T-cell (primary cell): ENCODE data around the gene SLC45A2. TPM values are rescaled to one million over a fixed set of nuclear protein-coding genes. Genes with fewer than 3 reads are reported as not detected.
"Not testable (repeated sequence)": the region's sequence is repeated elsewhere in the genome, so short reads cannot be mapped to it uniquely, and the experiment has no call there.

Experiments
- ATAC-seq, 4 experiments: fragments of 200-7000 bp in 3 of 4; fragments of 150-1000 bp in 1 of 4; cut with Tn5 transposase; replicated peaks in 1 of 4; 1 replicate in 3 of 4; 2 replicates in 1 of 4; pipeline ENCODE4 v1.10.0; 2021; ENCODE audit warnings: moderate library complexity in 3 of 4, mild to moderate bottlenecking in 2 of 4, moderate number of reproducible peaks in 1 of 4
- CTCF ChIA-PET, 2 donors: fragments of 300-600 bp; sonication (Branson Sonifier 250); formaldehyde crosslinking; loops; one replicate each; lab custom pipeline; 2022; ENCODE audit warnings: antibody characterized with exemption in 2 of 2; lab: Charles Lee
- POLR2A ChIA-PET, 2 donors: fragments of 300-600 bp; sonication (Branson Sonifier 250); formaldehyde crosslinking; loops; one replicate each; lab custom pipeline; 2022; ENCODE audit warnings: antibody characterized with exemption in 2 of 2; lab: Charles Lee
- DNase-seq, 35 experiments: peaks; one replicate each; pipeline versions ENCODE4 v3.0.0 to v3.0.0-alpha.2; 2013 to 2023
- H3K27ac ChIP-seq: one replicate; pipeline ENCODE4 v1.5.1; 2013; ENCODE audit warnings: low read length
- H3K27me3 ChIP-seq, 2 experiments: replicated peaks in 1 of 2; 1 replicate in 1 of 2; 2 replicates in 1 of 2; pipeline versions ENCODE4 v1.6.1 to v1.7.0; 2013; ENCODE audit warnings: low read length in 1 of 2, mixed read lengths in 1 of 2; ENCODE audit not compliant: control insufficient read depth in 2 of 2, insufficient read depth in 2 of 2; ENCODE audit errors: extremely low read depth in 1 of 2
- H3K36me3 ChIP-seq, 2 donors: 1 replicate in 1 of 2; 2 replicates in 1 of 2; pipeline versions ENCODE4 v1.6.1 to v1.7.0; 2013; ENCODE audit warnings: low read length in 1 of 2; ENCODE audit not compliant: control insufficient read depth in 2 of 2, insufficient read depth in 1 of 2; ENCODE audit errors: extremely low read depth in 1 of 2
- H3K4me1 ChIP-seq, 2 experiments: 1 replicate in 1 of 2; 2 replicates in 1 of 2; pipeline versions ENCODE4 v1.6.1 to v1.7.0; 2013; ENCODE audit warnings: low read length in 2 of 2, mixed read lengths in 1 of 2; ENCODE audit not compliant: insufficient read depth in 2 of 2, control insufficient read depth in 1 of 2; ENCODE audit errors: extremely low read depth in 1 of 2
- H3K4me3 ChIP-seq, 2 donors: 1 replicate in 1 of 2; 2 replicates in 1 of 2; pipeline versions ENCODE4 v1.5.1 to v1.7.0; 2013; ENCODE audit warnings: mild to moderate bottlenecking in 2 of 2, low read length in 1 of 2, moderate library complexity in 1 of 2; ENCODE audit not compliant: control insufficient read depth in 1 of 2; ENCODE audit errors: extremely low read depth in 1 of 2
- H3K9me3 ChIP-seq: 2 replicates; pipeline ENCODE4 v1.7.0; 2013
- H3K27ac Mint-ChIP-seq, 2 donors: one replicate each; pipeline ENCODE4 v1.8.0; 2020 to 2021; ENCODE audit warnings: mild to moderate bottlenecking in 2 of 2, mixed read lengths in 2 of 2
- H3K27me3 Mint-ChIP-seq, 2 donors: one replicate each; pipeline ENCODE4 v1.8.0; 2021 to 2022; ENCODE audit warnings: mixed read lengths in 2 of 2
- H3K36me3 Mint-ChIP-seq: one replicate; pipeline ENCODE4 v1.8.0; 2021; ENCODE audit warnings: mixed read lengths
- H3K4me1 Mint-ChIP-seq, 3 donors: one replicate each; pipeline ENCODE4 v1.8.0; 2020 to 2022; ENCODE audit warnings: mixed read lengths in 3 of 3, mild to moderate bottlenecking in 1 of 3
- H3K4me3 Mint-ChIP-seq, 3 donors: one replicate each; pipeline ENCODE4 v1.8.0; 2020 to 2022; ENCODE audit warnings: mild to moderate bottlenecking in 3 of 3, mixed read lengths in 3 of 3, moderate library complexity in 3 of 3
- H3K9me3 Mint-ChIP-seq, 3 donors: one replicate each; pipeline ENCODE4 v1.8.0; 2020 to 2022; ENCODE audit warnings: mixed read lengths in 3 of 3
- WGBS: methylation state at CpG from one replicate; pipeline ENCODE4 v1.1.5; 2013; ENCODE audit warnings: missing lambda C conversion rate; ENCODE audit not compliant: insufficient coverage; 5-methylcytosine and 5-hydroxymethylcytosine counted together
- total RNA-seq, 35 experiments: library from RNA in 6 of 35; stranded (reverse) in 6 of 35; fragments of 120-200 nt in 1 of 35; gene quantifications; one replicate each; pipeline versions ENCODE4 v1.2.1 to v1.2.4 and lab custom pipeline; 2013 to 2026

The SLC45A2 gene
- total RNA-seq, 5 donors from 2014 or later (not counting 1 experiment from before 2014, with no cell fraction given), result 0.20 TPM; not detected in 4

- CTCF ChIA-PET, H3K4me3 ChIP-seq, H3K4me1 ChIP-seq, DNase-seq, ATAC-seq, POLR2A ChIA-PET, H3K27me3 ChIP-seq, H3K36me3 Mint-ChIP-seq, H3K36me3 ChIP-seq, H3K9me3 ChIP-seq, H3K4me1 Mint-ChIP-seq, H3K27ac Mint-ChIP-seq, H3K27ac ChIP-seq, H3K4me3 Mint-ChIP-seq: not testable (repeated sequence)
- peaks cover 10 to 11% of the 10 kb centered on the region in 2 donors for H3K27me3 Mint-ChIP-seq
- H3K9me3 Mint-ChIP-seq, result peaks cover 17 to 54% (median 39%) of the 10 kb centered on the region in 3 donors
- WGBS, result 91% methylated on average over 4 of the region's 7 CpGs
These were observed 78.2 kb downstream of the SLC45A2 start for GRCh38 chr5:33906248-33906647.

DNA sequence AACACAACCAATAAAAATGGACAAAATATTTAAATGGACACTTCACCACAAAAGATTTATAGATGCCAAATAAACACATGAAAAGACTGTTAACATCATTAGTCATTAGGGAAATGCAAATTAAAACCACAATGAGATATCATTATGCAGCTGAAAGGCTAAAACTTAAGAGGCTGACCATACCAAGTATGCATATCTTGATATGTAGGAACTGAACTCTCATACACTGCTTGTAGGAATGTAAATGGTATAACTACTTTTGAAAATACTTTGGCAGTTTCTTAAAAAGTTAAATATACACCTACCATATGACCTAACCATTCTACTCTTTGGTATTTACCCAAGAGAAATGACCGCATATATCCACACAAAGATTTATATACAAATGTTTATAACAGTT is 79.1 kb downstream of the SLC45A2 start:
- Histone ChIP-seq H3K27ac (no peak overlapping the region), H3K4me3 (no peak overlapping the region), H3K36me3 (no peaks in the 10 kb centered on the region), H3K4me1 (no peaks in the 10 kb centered on the region), H3K27me3 (peaks cover 0 to 7% of the 10 kb centered on the region in 2 experiments), H3K9me3 (peaks cover 5% of the 10 kb centered on the region)
- H3K36me3 Mint-ChIP-seq, result no peaks in the 10 kb centered on the region
- H3K4me1 Mint-ChIP-seq, result no peaks in the 10 kb centered on the region
- H3K9me3 Mint-ChIP-seq, result peaks cover 18 to 54% (median 39%) of the 10 kb centered on the region in 3 donors
- ATAC-seq (no peak), DNase-seq (no peak)
- ChIA-PET CTCF (no interaction called here), POLR2A (no interaction called here)
- no CpG with 5 or more reads among the region's 1 CpG for WGBS
- no peak overlapping the region for H3K27ac Mint-ChIP-seq
- peaks cover 8 to 10% of the 10 kb centered on the region in 2 donors for H3K27me3 Mint-ChIP-seq
- H3K4me3 Mint-ChIP-seq, result no peak overlapping the region

DNA sequence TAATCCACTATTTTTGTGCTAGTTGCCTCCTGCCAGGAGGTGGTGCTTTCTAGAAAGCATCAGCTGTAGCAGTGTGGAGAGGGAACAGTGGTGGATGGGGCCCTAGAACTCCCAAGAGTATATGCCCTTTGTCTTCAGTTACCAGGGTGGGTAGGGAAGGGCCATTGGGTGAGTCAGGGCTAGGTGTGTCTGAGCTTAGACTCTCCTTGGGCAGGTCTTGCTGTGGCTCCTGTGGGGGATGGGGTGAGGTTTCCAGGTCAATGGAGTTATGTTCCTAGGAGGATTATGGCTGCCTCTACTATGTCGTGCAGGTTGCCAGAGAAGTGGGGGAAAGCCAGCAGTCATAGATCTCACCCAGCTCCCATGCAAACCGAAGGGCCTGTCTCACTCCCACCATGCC is 81.4 kb downstream of the SLC45A2 start:
- ChIA-PET CTCF (no interaction called here), POLR2A (no interaction called here)
- Histone ChIP-seq H3K27me3 (peaks cover 0 to 5% of the 10 kb centered on the region in 2 experiments), H3K4me3 (no peak overlapping the region), H3K36me3 (no peaks in the 10 kb centered on the region), H3K9me3 (peaks cover 5% of the 10 kb centered on the region), H3K4me1 (no peaks in the 10 kb centered on the region), H3K27ac (no peak overlapping the region)
- no CpG with 5 or more reads among the region's 2 CpGs for WGBS
- Mint-ChIP-seq H3K4me1 (peaks cover 0 to 6% (median 0%) of the 10 kb centered on the region in 3 donors), H3K36me3 (no peaks in the 10 kb centered on the region), H3K9me3 (peaks cover 11 to 44% (median 33%) of the 10 kb centered on the region in 3 donors), H3K4me3 (no peak overlapping the region), H3K27me3 (no peaks in the 10 kb centered on the region), H3K27ac (no peak overlapping the region)
- DNase-seq (no peak), ATAC-seq (no peak)

GRCh38 chr5:33901156-33901555 is 83.3 kb downstream of the SLC45A2 start:
- DNase-seq, result no peak
- H3K4me3 ChIP-seq, result no peak overlapping the region
- peaks cover 0 to 6% (median 0%) of the 10 kb centered on the region in 3 donors for H3K4me1 Mint-ChIP-seq
- no peaks in the 10 kb centered on the region for H3K36me3 ChIP-seq
- POLR2A ChIA-PET, result no interaction called here
- WGBS, result no CpG with 5 or more reads among the region's 1 CpG
- H3K36me3 Mint-ChIP-seq, result no peaks in the 10 kb centered on the region
- H3K27me3 ChIP-seq, result peaks cover 0 to 5% of the 10 kb centered on the region in 2 experiments
- no peaks in the 10 kb centered on the region for H3K4me1 ChIP-seq
- CTCF ChIA-PET, result no interaction called here
- no peak for ATAC-seq
- no peak overlapping the region for H3K4me3 Mint-ChIP-seq
- H3K27ac Mint-ChIP-seq, result no peak overlapping the region
- H3K27me3 Mint-ChIP-seq, result peaks cover 8 to 11% of the 10 kb centered on the region in 2 donors
- H3K9me3 Mint-ChIP-seq, result peaks cover 12 to 26% (median 16%) of the 10 kb centered on the region in 3 donors
- H3K9me3 ChIP-seq, result no peaks in the 10 kb centered on the region
- no peak overlapping the region for H3K27ac ChIP-seq

Other genes starting within 250 kb of the SLC45A2 start
- under 1 TPM in 1 of 5 donors, not detected in 4; 0.03 TPM for gene ADAMTS12, start 92.7 kb downstream of the SLC45A2 start, total RNA-seq
- not detected for gene RXFP3, start 48.3 kb downstream of the SLC45A2 start, total RNA-seq
- 1 to 10 TPM; 2.6 to 6.9 (median 3.9) TPM for gene AMACR, start 23.4 kb upstream of the SLC45A2 start, total RNA-seq
- 10 to 100 TPM in 1 of 5 donors, 1 to 10 TPM in 4; 5.4 to 10.6 (median 5.7) TPM for gene C1QTNF3, start 58.5 kb upstream of the SLC45A2 start, total RNA-seq